K562 (cell line): ENCODE data around the gene BRME1. TPM values are rescaled to one million over a fixed set of nuclear protein-coding genes. Genes with fewer than 3 reads are reported as not detected.

Experiments used
- BRD4 ChIP-seq: fragments of 200-600 bp; sonication (generic); IDR thresholded peaks from 2 replicates; pipeline ENCODE4 v1.6.1; 2017; ENCODE audit warnings: inconsistent platforms
- CBFB ChIP-seq: sonication (generic); formaldehyde crosslinking; IDR thresholded peaks from 2 replicates; pipeline ENCODE4 v1.4.0; 2020; ENCODE audit warnings: mild to moderate bottlenecking, missing genetic modification reagents
- CTBP1 ChIP-seq: fragments of 450-650 bp; IDR thresholded peaks from 2 replicates; pipeline ENCODE4 v1.6.1; 2016; ENCODE audit warnings: borderline replicate concordance
- FOXA1 ChIP-seq: fragments of 450-650 bp; IDR thresholded peaks from 2 replicates; pipeline ENCODE4 v1.6.1; 2016; ENCODE audit warnings: mild to moderate bottlenecking, borderline replicate concordance
- GTF3C2 ChIP-seq: IDR thresholded peaks from 3 replicates; pipeline ENCODE4 v1.6.1; 2011; ENCODE audit warnings: borderline replicate concordance, mild to moderate bottlenecking, moderate library complexity; ENCODE audit not compliant: insufficient read length; ENCODE audit errors: extremely low read depth
- ILF3 ChIP-seq: fragments of 450-650 bp; IDR thresholded peaks from 2 replicates; pipeline ENCODE4 v1.6.1; 2018; ENCODE audit warnings: antibody characterized with exemption, mild to moderate bottlenecking, moderate library complexity, borderline replicate concordance
- JUNB ChIP-seq: fragments of 450-650 bp; formaldehyde crosslinking; conservative IDR thresholded peaks from 2 replicates; pipeline ENCODE4 v1.4.0; 2020; ENCODE audit warnings: mild to moderate bottlenecking
- KDM5B ChIP-seq: fragments of 200-600 bp; sonication (generic); IDR thresholded peaks from 2 replicates; pipeline ENCODE4 v1.6.1; 2012; ENCODE audit warnings: low read depth, mild to moderate bottlenecking, moderate library complexity, low read length, control low read depth, inconsistent platforms; ENCODE audit not compliant: insufficient replicate concordance
- KLF10 ChIP-seq: fragments of 250-450 bp; sonication (Bioruptor Pico); IDR thresholded peaks from 2 replicates; pipeline ENCODE4 v1.6.1; 2021; ENCODE audit warnings: matching md5 sums
- MEF2A ChIP-seq: IDR thresholded peaks from 2 replicates; pipeline ENCODE4 v1.6.1; 2011; ENCODE audit warnings: low read depth, mild to moderate bottlenecking, low read length, moderate library complexity; ENCODE audit not compliant: control insufficient read depth
- NCOA2 ChIP-seq, 2 experiments: fragments of 450-650 bp; IDR thresholded peaks; 2 replicates each; pipeline ENCODE4 v1.6.1; 2018; ENCODE audit warnings: mild to moderate bottlenecking in 2 of 2, moderate library complexity in 1 of 2; ENCODE audit not compliant: partially characterized antibody in 2 of 2
- NFIC ChIP-seq: fragments of 450-650 bp; IDR thresholded peaks from 2 replicates; pipeline ENCODE4 v1.6.1; 2017; ENCODE audit warnings: mild to moderate bottlenecking, inconsistent platforms
- STAT6 ChIP-seq: sonication (generic); formaldehyde crosslinking; IDR thresholded peaks from 2 replicates; pipeline ENCODE4 v1.8.1; 2023; ENCODE audit warnings: mild to moderate bottlenecking, missing genetic modification reagents
- TFAM ChIP-seq: fragments of 250-450 bp; sonication (Bioruptor Pico); conservative IDR thresholded peaks from 2 replicates; pipeline ENCODE4 v1.5.0; 2021; ENCODE audit warnings: mild to moderate bottlenecking, moderate library complexity
- ZKSCAN3 ChIP-seq: fragments of 250-450 bp; sonication (Bioruptor Pico); IDR thresholded peaks from 2 replicates; pipeline ENCODE4 v1.4.0; 2020
- ZNF311 ChIP-seq: fragments of 250-450 bp; sonication (Bioruptor Pico); IDR thresholded peaks from 2 replicates; pipeline ENCODE4 v1.4.0; 2020; ENCODE audit warnings: mild to moderate bottlenecking, moderate library complexity
- ZNF586 ChIP-seq: fragments of 450-650 bp; formaldehyde crosslinking; conservative IDR thresholded peaks from 2 replicates; pipeline ENCODE4 v1.4.0; 2020; ENCODE audit warnings: mild to moderate bottlenecking, moderate library complexity
- polyA plus RNA-seq, 8 experiments: library from polyadenylated mRNA; depleted of rRNA in 4 of 8; stranded (reverse) in 5 of 8; unstranded in 3 of 8; fragments of >200 nt; fragmentation: Nextera tagmentation in 2 of 8; fragmentation: Illumina TruSeq in 1 of 8; extraction: Ambion mirVana in 2 of 8; extraction: Trizol in 1 of 8; gene quantifications; 2 replicates each; pipeline versions ENCODE4 v1.2.1 to v1.2.3, GENCODE V29; 2011 to 2014; ENCODE audit warnings: inconsistent platforms in 1 of 8, missing spikeins in 1 of 8
- total RNA-seq, 7 experiments: library from RNA; depleted of rRNA in 6 of 7; stranded (reverse); fragments of >200 nt in 6 of 7; fragmentation: Illumina TruSeq in 2 of 7; extraction: Trizol in 2 of 7; gene quantifications; 2 replicates each; pipeline versions ENCODE4 v1.2.1 to v1.2.3, GENCODE V29; 2011 to 2021; ENCODE audit warnings: low replicate concordance in 1 of 7
- TF ChIP-seq, protein P1 (sequence below): fragments of 450-650 bp; IDR thresholded peaks from 2 replicates; pipeline ENCODE4 v1.6.1; 2016; ENCODE audit warnings: borderline replicate concordance
- TF ChIP-seq, protein P2 (sequence below): sonication (generic); formaldehyde crosslinking; IDR thresholded peaks from 2 replicates; pipeline ENCODE4 v1.8.1; 2023; ENCODE audit warnings: mild to moderate bottlenecking, missing genetic modification reagents, moderate library complexity

BRME1 gene
- total and polyA plus RNA-seq, 9 of the 15 experiments (the other 6 are each of a cell fraction or from before 2014, with no cell fraction given), result 0.75 to 6.1 (median 3.6) TPM

DNA sequence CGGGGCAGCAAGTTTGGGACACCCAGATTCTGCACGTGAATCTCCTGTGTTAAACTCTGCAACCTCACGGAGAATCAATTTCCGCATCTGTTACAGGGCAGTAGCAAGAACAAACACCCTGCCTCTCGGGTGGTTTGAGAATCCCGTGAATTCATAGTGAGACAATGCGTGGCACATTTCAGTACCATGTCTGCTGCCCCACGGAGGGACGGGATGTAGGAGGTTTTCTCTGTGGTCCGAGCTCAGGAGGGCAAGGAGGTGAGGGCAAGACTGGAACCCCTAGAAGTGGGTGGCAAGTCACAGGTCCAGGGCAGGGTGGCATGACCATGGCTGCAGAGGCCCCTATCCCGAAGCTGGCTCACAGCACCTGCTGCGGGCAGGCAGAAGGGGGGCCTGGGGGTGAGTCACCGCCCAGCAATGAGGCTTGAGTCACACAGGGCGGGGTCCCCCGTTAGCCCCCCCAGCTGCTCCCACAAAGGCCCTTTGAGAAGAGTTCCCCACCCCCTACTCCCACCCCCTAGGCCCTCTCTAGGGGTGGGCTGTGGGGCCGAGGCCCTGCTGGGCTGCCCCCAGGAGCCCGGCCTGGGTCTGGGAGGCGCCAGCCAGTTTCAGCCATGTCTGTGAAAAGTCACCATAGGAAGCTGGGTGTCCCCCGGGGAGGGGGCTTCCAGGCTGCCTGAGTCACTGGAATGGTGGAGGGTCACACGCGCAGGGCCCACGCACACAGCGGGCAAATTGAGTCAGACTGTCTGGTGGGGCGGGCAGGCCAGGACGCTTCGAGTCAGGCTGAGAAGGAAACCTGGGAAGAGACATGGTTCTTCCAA, 54.8 kb downstream of the BRME1 start (continued):
- TF ChIP-seq ILF3 (no peak), CTBP1 (peak; percentile 60), KLF10 (CRISPR knock-in tag) (no peak), STAT6 (CRISPR knock-in tag) (0 out of 2 replicates have a peak, but pooled peaks have one; percentile 24), CBFB (CRISPR knock-in tag) (no peak), ZKSCAN3 (no peak), BRD4 (0 out of 2 replicates have a peak, but pooled peaks have one; percentile 13), KDM5B (peak; percentile 18), ZNF311 (CRISPR knock-in tag) (no peak), TFAM (CRISPR knock-in tag) (no peak), FOXA1 (no peak), ZNF586 (CRISPR knock-in tag) (no peak), GTF3C2 (no peak), NCOA2 (IDR thresholded peaks at IDR 0.05; ENCODE audit: partially characterized antibody in 2 of 2) (no peak), NFIC (no peak), MEF2A (no peak), JUNB (CRISPR knock-in tag) (peak; percentile 71; the same call in 1 of the 2 replicates)
- TF ChIP-seq, protein P1, sequence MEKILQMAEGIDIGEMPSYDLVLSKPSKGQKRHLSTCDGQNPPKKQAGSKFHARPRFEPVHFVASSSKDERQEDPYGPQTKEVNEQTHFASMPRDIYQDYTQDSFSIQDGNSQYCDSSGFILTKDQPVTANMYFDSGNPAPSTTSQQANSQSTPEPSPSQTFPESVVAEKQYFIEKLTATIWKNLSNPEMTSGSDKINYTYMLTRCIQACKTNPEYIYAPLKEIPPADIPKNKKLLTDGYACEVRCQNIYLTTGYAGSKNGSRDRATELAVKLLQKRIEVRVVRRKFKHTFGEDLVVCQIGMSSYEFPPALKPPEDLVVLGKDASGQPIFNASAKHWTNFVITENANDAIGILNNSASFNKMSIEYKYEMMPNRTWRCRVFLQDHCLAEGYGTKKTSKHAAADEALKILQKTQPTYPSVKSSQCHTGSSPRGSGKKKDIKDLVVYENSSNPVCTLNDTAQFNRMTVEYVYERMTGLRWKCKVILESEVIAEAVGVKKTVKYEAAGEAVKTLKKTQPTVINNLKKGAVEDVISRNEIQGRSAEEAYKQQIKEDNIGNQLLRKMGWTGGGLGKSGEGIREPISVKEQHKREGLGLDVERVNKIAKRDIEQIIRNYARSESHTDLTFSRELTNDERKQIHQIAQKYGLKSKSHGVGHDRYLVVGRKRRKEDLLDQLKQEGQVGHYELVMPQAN, result no peak
- TF ChIP-seq, protein P2, sequence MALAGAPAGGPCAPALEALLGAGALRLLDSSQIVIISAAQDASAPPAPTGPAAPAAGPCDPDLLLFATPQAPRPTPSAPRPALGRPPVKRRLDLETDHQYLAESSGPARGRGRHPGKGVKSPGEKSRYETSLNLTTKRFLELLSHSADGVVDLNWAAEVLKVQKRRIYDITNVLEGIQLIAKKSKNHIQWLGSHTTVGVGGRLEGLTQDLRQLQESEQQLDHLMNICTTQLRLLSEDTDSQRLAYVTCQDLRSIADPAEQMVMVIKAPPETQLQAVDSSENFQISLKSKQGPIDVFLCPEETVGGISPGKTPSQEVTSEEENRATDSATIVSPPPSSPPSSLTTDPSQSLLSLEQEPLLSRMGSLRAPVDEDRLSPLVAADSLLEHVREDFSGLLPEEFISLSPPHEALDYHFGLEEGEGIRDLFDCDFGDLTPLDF (CRISPR knock-in tag), result 0 out of 2 replicates have a peak, but pooled peaks have one; percentile 9
